ENCODE data around the gene AUP1.

DNA sequence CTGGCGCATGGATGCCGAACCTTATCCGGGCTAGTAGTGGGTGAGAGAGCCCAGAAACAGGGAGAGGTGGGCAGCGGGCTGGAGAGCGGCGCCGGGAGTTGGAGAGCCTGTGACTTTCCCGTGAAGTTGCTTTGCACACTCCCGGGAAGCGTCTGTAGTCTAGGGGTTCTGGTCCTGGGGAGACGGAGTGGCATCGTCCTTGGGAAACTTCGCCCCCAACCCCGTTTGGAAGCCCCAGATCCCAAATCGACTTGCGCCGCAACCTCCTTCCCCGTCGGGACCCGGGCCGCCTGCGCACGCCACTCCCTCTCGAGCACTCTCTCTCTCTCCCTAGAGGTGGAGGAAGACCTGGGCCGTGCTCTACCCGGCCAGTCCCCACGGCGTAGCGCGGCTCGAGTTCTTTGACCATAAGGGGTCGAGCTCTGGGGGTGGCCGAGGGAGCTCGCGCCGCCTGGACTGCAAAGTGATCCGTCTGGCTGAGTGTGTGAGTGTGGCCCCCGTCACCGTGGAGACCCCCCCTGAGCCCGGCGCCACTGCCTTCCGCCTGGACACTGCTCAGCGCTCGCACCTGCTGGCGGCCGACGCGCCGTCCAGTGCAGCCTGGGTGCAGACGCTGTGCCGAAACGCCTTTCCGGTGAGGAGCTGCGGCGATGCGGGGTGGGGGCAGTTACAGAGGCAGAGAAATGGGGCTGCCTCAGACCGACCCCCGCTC is 25.5 kb upstream of the AUP1 start:
- TF ChIP-seq CTCF (IDR thresholded peaks at IDR 0.05) (no peak), POLR2A (IDR thresholded peaks at IDR 0.05) (no peak)
